HepG2 (cell line): ENCODE data around the gene ATG7. TPM values are rescaled to one million over a fixed set of nuclear protein-coding genes. Genes with fewer than 3 reads are reported as not detected.

Experiments used
- AKNA ChIP-seq: sonication (generic); formaldehyde crosslinking; IDR thresholded peaks from 2 replicates; pipeline ENCODE4 v1.4.0; 2020; ENCODE audit warnings: missing genetic modification reagents, borderline replicate concordance
- HDAC2 ChIP-seq: sonication (generic); formaldehyde crosslinking; IDR thresholded peaks from 2 replicates; pipeline ENCODE4 v1.4.0; 2020; ENCODE audit warnings: missing genetic modification reagents
- IKZF1 ChIP-seq: fragments of 450-650 bp; IDR thresholded peaks from 2 replicates; pipeline ENCODE4 v1.7.1; 2016
- MAZ ChIP-seq, 2 experiments: sonication (generic) in 1 of 2; formaldehyde crosslinking in 1 of 2; IDR thresholded peaks; 2 replicates each; pipeline versions ENCODE4 v1.5.0 to v1.6.1; 2012 to 2020; ENCODE audit warnings: low read depth in 2 of 2, mild to moderate bottlenecking in 2 of 2, borderline replicate concordance in 1 of 2, improper control_type of control experiment in 1 of 2, low read length in 1 of 2, missing genetic modification reagents in 1 of 2, moderate library complexity in 1 of 2
- PBX2 ChIP-seq: IDR thresholded peaks from 2 replicates; pipeline ENCODE4 v1.6.1; 2016; ENCODE audit warnings: control low read depth
- PBX3 ChIP-seq: sonication (generic); formaldehyde crosslinking; IDR thresholded peaks from 2 replicates; pipeline ENCODE4 v1.8.1; 2023; ENCODE audit warnings: missing genetic modification reagents, inconsistent platforms, borderline replicate concordance
- POGZ ChIP-seq: sonication (generic); formaldehyde crosslinking; IDR thresholded peaks from 2 replicates; pipeline ENCODE4 v1.4.0; 2020; ENCODE audit warnings: mild to moderate bottlenecking, missing genetic modification reagents
- SP2 ChIP-seq: sonication (generic); formaldehyde crosslinking; IDR thresholded peaks from 2 replicates; pipeline ENCODE4 v1.5.1; 2020; ENCODE audit warnings: mild to moderate bottlenecking, missing genetic modification reagents
- ZNF513 ChIP-seq: sonication (generic); formaldehyde crosslinking; conservative IDR thresholded peaks from 2 replicates; pipeline ENCODE4 v1.5.0; 2020; ENCODE audit warnings: missing genetic modification reagents
- ZNF609 ChIP-seq: sonication (generic); formaldehyde crosslinking; IDR thresholded peaks from 2 replicates; pipeline ENCODE4 v1.4.0; 2020; ENCODE audit warnings: mild to moderate bottlenecking, missing genetic modification reagents, borderline replicate concordance
- ZNF784 ChIP-seq: sonication (generic); formaldehyde crosslinking; IDR thresholded peaks from 2 replicates; pipeline ENCODE4 v1.5.1; 2020; ENCODE audit warnings: missing genetic modification reagents, mild to moderate bottlenecking, borderline replicate concordance
- polyA plus RNA-seq, 8 experiments: library from polyadenylated mRNA; depleted of rRNA in 3 of 8; stranded (reverse) in 7 of 8; unstranded in 1 of 8; fragments of >200 nt; fragmentation: Illumina TruSeq in 4 of 8; extraction: Trizol in 4 of 8; gene quantifications; 2 replicates each; pipeline versions ENCODE4 v1.2.1 to v1.2.3, GENCODE V29; 2011 to 2016; ENCODE audit warnings: low read depth in 4 of 8, missing spikeins in 1 of 8, mixed read lengths in 1 of 8; ENCODE audit not compliant: insufficient read depth in 1 of 8
- total RNA-seq, 5 experiments: library from RNA; depleted of rRNA; stranded (reverse); fragments of >200 nt; fragmentation: Illumina TruSeq; extraction: Trizol; gene quantifications; 2 replicates each; pipeline ENCODE4 v1.2.3, GENCODE V29; 2016; ENCODE audit warnings: low read depth in 1 of 5

ATG7 gene
- total and polyA plus RNA-seq, 2 of the 13 experiments (the other 11 are each of a cell fraction or from before 2014, with no cell fraction given) = 7.8 to 22.1 TPM

GRCh38 chr3:11271986-11272904 lies at the start of gene ATG7 (continued):
- no peak for TF ChIP-seq ZNF513 (CRISPR knock-in tag)
- no peak for TF ChIP-seq SP2 (CRISPR knock-in tag)
- peak; percentile 60; the same call in 1 of the 2 replicates for TF ChIP-seq ZNF609 (CRISPR knock-in tag)
- peak; percentile 97 for TF ChIP-seq POGZ (CRISPR knock-in tag)
- no peak for TF ChIP-seq PBX2 (CRISPR knock-in tag)
- peak; percentile 87 for TF ChIP-seq HDAC2 (CRISPR knock-in tag)
- peak; percentile 27; the same call in 1 of the 2 replicates for TF ChIP-seq MAZ (IDR thresholded peaks at IDR 0.05; ENCODE audit: borderline replicate concordance, low read depth, low read length)
- peak; percentile 58; the same call in 1 of the 2 replicates for TF ChIP-seq MAZ (CRISPR knock-in tag; IDR thresholded peaks at IDR 0.05; ENCODE audit: low read depth)
- TF ChIP-seq PBX3 (CRISPR knock-in tag) = no peak
- peak; percentile 98 for TF ChIP-seq ZNF784
- TF ChIP-seq IKZF1 = no peak
- TF ChIP-seq AKNA (CRISPR knock-in tag) = 0 out of 2 replicates have a peak, but pooled peaks have one; percentile 19
